Activated CD4-positive, alpha-beta T cell treated with anti-CD3 and anti-CD28 coated beads for 4 hours (primary cell): ENCODE data around the gene SH2D3C.

ENCODE experiments used
- DNase-seq, 2 donors: peaks; one replicate each; pipeline ENCODE4 v3.0.0-alpha.2; 2020

SH2D3C gene

DNA sequence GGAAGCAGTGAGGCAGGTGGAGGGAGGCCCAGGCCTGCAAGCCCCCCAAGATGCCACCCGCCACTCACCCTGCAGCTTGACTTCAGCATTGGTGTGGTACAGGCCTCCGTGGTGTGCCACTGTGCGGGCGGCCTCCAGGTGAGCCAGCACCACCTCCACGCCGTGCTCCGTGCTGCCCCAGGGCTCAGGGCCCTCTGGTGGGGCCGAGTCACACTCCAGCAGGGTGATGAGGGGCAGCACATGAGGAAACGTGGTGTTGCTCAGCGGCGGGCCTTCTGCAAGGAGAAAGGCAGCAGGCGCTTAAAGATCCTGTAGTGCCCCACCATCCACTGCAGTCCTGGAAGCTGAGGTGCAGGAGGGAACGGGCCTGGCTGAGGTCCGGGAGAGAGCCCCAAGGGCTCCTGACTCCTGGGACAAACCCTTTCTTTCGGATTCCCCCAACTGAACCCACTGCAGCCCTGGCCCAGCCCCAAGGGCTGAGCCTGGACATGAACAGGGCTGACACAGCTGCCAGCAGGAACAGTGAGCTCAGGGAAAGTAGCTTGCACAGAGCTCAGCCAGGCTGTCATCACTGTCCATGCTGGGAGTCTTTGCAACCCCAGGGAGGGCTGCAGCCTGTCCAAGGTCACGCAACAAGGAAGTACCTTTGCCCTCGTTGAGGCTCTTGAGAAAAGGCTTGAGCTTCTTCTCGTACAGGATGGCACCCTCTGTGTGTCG is 38.7 kb downstream of the SH2D3C start:
- no peak for DNase-seq

DNA sequence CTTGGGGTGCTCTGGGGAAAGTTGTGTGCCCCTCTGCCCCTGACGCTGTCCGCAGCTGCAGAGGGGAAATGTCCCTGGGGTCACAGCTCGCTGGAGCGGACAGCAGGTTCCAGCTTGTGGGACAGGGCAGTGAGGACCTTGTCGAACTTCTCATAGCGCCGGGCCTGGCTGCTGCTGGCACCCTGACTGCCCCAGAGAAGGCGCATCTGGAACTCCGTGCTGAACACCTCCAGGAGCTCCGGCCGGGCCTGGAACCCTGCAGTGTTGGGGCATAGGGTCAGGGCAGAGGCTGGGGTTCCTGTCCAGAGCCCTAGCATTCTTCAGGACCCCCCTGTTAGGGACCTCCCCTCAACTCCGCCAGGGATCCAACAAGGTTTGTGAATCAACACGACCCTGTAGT is 39.8 kb downstream of the SH2D3C start:
- no peak for DNase-seq

DNA sequence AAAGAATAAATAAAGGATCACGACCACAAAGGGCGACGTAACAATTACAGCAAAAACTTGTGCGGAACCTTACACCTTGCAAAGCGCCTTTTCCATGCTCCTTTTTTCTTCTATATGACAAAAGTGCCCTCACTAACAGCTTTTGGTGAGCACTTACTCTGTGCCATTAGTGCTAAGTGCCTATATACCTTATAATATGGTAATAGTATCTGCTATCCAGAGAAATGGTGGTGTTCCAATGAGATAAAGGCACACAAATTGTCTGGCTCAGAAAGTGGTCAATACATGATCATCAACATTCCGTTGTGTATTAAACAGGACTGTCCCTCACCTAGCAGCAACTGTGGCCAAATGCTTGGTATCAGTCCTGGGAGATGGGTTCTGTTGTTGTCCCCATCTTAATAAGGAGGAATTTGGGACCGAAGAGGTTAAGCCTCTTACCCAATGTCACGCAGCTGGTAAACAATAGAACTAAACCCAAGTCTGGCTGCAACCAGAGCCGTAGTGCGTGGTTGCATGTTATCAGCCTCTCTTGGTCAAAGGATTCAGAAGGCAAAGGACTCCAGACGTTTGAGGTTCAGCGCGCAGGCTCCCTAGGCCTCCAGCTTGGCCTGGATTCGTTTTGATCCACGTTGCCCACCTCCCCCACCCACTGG is 42.8 kb downstream of the SH2D3C start:
- no peak for DNase-seq

DNA sequence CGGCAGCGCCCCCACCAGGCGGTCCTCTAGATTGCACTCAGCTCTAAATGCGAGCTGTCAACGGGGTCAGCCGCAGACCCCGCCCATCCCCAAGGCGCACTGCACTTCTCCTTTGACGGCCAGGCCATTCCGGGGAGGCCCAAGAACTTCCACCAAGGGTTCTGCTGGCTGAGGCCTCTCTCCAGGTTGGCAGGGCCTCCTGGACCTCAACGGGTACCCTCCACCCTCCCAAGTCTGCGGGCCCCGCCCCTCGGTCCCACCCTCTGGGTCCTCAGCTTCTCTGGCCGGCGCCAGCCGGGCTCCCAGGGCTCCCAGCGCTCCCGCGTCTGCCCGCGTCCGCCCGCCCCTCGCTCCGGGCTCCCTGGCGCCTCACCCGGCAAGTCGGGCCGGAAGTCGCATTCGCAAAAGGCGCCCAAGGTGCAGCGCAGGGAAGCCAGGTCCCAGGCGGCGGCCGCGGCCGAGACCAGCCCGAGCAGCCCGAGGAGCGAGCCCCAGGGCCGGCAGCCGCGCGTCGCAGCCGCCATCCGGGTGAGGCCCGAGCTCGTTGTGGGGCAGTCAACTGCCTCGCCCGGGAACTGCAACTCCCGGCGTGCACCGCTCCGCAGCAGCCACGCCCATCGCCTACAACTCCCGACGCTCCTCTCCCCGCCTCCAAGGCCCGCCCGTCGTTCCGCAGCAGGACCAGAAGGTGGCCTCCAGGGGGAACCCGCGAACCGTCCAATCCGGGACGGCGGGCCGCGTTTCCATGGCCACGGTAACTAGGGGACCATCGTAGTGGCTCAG is 43.5 kb downstream of the SH2D3C start, which contains the start of gene TOR2A:
Gene TOR2A, minus strand, starts transcription at position 548 of the 783 bp plus-strand sequence. Its CDS starts 24 bp downstream, at position 524.
- DNase-seq = peak; percentile 98

DNA sequence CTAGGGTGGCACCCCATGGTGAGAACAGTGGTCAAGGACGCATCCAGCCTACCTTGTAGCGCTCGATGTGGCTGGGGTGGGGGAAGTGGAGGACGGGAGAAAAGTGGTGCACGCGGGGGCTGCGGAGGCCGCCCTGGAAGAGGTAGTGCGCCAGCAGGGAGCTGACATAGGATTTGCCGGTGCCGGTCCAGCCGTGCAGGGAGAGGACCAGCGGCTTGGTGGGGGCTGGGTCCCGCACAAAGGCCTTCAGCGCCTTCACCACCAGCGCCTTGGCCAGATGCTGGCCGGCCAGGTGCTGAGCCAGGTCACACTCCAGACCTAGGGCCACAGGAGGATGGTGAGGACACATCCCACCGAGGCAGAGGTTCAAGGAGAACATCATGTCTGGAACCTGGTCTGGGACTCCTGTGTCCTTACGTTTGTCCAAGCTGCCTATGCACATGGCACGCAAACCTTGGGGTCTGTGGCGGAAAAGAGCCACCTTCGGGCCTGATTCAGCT is 44.2 kb downstream of the SH2D3C start:
- DNase-seq = no peak

DNA sequence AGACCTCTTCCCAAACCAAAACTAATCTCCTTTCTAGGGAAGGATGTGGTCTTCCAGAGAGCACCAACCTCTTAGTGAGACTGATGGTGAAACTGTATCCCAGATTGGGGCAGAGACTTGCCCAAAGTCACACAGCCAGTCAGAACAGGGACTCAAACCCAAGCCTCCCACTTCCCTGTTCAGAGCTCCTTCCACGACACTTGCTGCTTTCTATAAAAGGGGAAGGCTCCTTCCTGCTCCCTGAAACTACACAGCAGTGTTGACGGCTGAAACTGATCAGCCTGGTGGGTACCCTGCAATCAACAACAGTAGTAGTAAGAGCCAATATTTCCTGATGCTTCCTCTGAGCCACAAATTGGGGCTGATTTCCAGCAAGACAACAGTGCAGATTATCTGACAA is 44.9 kb downstream of the SH2D3C start:
- no peak for DNase-seq

DNA sequence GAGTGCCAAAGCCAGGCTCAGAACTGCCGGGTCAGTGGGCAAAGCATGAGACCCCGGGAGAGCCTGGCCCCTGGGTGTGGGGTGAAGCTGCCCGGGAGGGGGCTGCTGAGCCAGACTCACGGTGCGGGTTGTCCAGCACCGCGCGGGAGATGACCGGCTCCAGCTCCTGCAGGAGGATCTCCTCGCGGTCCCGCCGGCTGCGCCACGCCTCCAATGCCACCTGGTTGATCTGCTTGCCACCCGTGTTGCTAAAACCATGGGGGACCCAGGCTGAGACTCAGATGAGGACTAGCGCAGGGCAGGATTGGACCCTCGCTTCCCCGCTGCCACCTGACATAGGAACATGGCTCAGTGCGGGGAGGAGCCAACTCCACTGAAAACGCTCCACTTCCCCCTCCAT is 46.0 kb downstream of the SH2D3C start:
- no peak for DNase-seq

DNA sequence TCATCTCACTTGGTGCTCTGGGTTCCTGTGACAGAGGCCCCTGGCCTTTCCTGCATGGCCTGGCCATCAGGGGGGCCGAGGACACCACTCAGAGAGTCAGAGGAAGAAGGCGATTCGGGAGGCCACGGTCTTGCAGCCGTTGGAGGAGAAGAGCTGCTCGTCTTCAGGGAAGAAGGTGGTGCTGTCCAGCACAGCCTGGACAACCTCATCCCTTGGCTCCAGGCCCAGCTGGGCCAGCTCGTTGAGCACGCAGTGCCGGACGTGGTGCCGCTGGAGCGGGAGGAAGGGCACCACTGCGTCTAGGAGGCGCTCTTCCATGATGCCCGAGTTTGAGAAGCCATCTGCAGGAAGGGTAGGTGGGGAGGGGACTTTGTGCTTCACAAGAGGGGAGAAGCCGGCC is 46.5 kb downstream of the SH2D3C start:
- no peak for DNase-seq

DNA sequence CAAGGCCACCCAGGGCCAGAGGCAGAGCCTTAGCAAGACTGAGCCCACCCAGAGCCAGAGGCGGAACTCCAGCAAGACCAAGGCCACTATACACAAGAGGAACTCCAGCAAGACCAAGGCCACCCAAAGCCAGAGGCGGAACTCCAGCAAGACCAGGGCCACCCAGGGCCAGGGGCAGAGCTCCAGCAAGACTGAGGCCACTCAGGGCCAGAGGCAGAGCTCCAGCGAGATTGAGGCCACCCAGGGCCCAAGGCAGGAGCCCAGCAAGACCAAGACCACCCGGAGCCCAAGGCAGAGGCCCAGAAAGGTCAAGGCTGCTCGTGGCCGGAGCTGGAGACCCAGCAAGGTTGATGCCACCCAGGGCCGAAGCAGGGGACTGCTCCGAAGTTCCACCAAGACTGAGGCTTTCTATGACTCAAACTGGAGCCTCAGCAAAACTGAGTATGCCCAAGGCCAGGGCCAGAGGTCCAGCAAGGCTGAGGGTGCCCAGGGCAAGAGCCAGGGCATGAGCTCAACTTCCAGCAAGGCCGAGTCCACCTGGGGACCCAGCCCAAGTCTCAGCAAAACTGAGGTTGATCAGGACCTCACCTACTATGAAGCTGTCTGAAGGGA is 47.6 kb downstream of the SH2D3C start:
- DNase-seq = no peak

DNA sequence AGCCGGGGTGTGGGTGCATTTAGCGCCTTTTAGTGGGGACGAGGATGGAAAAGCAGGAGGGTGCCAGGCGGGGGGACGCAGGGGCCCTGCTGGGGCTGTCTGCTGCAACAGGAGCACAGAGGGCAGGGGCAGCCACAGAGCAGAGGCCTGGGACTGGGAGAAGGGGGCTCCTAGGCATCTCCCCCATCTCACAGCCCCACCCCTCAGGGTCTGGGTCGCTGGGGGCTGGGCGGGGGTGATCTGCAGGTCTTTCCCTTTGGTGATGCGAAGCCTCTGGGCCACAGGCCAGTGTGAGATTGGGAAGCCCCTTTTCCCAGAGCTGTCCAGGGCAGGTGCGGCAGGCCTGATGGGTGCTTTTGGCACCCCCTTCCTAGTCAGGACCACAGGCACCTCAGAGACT is 48.2 kb downstream of the SH2D3C start:
- DNase-seq = no peak

DNA sequence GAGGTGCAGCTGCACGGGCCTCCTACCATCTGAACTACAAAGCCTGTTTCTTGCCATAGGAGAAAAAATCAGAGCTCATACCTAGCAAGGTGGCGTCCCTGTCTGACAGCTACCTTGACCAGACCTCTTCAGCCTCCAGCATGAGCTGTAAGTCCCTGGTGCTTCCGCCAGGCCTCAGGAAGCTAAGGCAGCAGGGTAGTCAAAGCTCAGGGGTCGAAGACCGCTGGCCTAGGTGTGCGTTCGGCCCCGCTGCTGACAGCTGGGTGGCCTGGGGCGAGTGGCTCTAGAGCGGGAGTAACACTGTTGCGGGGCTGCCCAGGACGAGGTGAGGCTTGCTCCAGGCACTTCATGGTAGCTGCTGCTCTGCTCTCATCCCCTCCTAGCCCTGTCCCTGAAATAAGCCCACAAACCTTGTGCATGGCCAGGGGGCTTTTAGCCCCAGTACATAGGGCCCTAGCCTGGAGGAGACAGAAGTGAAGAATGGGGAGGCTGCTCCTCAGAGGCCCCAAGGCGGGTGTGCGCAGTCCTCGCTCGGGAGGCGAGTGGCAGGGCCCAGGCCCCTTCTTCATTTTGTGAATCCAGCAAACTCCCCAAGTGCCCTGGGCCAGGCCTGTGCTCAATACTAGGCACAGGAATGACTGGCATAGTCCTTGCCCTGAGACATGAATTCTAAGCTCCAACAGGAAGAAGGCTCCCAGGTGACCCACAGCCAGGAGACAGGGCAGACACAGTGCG is 48.8 kb downstream of the SH2D3C start:
- DNase-seq = no peak

DNA sequence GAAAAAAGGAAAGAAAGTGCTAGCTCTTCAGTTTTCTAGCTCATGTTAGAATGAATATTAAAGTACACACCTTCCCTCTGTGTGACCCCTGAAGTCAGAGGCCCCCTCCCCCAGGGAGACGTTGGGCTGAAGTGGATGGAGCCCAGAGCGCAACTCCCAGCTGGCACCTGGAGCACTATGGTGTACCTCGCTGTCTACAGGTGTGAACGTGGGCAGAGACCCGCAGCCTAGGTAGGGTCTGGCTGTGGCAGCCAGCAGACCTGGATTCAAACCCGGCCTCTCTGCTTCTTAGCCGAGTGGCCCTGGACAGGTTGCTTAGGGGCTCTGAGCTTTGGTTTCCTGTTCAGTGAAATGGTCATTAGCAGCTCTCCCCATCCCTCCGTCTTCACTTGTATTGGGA is 49.7 kb downstream of the SH2D3C start:
- DNase-seq = no peak

DNA sequence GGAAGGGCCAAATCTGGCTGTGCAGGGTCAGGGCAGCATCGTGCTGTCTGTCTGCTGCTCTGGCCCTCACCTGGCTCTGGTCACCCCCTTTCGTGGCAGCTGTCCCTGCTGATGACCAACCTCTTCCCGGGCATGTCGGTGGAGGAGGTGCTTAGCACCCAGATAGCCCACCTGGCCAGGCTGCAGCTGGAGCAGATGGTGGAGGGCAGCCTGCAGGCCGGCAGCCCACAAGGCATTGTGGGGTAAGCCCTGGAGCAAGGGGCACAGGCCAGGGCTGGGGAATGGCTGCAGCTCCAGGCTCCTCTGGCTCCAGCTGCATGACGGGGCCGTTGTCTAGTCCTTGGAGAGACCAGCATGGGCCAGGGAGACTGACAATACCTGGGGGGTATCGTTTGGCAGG is 51.6 kb downstream of the SH2D3C start:
- DNase-seq = no peak

DNA sequence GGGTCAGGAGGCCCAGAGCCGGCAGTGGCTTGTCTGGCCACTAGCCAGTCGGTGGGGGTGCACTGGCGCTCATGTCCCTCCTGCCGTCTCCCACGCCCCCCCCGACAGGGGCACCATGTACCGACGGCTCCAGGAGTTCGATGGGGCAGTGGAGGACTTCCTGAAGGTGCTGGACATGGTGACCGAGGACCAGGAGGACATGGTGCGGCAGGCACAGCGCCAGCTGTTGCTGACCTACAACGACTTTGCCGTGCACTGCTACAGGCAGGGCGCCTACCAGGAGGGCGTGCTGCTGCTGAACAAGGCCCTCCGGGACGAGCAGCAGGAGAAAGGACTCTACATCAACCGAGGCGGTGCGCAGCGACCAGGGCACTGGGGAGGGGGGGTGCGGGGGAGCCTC is 54.5 kb downstream of the SH2D3C start:
- no peak for DNase-seq

DNA sequence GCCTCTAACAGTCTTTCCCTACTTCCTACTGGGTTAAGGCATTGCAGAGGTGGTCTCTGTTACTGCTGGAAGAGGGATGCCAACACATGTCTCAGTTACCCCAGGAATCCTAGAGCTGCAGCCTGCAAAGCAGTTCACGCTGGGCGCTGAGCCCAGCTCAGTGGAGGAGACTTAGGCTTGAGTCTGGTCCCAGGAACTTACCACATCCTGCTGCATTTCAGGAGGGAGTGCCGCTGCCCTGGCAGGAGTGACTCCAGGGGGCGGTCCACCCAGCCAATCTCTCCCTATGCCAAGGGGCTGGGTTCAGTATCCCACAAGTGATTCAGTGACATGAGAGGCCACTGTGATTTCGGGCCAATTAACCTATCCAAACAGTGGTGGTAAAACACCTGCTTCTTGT is 55.0 kb downstream of the SH2D3C start:
- no peak for DNase-seq

DNA sequence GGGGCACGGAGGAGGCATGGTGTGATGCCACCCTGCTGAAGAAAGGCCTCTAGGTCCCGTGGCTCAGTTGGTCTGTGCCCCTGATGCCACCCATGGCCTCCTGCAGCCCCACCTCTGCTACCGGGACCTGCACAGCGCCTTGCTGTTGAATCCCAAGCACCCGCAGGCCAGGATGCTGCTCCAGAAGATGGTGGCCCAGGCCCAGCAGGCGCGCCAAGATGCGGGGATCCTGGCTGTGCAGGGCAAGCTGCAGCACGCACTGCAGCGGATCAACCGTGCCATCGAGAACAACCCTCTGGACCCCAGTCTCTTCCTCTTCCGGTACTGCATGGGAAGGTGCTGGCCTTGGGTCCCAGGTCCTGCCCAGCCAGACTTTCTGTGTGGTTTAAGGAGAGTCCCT is 55.5 kb downstream of the SH2D3C start:
- DNase-seq = no peak

DNA sequence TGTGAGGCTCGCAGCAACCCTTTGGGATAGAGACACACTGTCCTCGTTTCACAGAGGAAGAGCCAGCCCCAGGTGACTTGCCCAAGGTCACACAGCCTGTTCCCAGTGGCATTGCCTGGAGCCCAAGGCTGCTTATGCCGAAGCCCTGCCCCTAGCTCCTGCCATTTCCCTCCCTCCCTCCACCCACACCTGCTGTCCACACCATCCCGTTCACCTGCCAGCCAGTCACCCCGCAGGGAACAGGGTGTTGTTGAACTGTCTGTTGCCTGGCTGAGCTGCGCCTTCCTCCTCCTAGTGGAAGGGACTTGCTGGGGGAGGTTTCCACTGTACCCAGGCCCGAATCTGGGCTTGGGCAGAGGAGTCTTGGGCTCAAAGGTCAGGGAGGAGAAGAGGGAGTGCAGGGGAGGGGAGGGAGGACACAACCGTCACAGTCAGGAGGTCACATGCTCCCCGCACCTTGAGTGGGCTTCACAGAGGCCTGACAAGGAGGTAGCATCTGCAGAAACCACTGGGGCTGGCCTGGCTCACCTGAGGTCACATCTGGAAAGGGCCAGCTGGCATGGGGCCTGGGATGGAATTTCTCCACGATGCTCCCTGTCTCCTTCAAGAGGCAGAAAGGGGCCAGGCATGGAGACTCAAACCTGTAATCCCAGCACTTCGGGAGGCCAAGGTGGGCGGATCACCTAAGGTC is 56.3 kb downstream of the SH2D3C start:
- DNase-seq = no peak

DNA sequence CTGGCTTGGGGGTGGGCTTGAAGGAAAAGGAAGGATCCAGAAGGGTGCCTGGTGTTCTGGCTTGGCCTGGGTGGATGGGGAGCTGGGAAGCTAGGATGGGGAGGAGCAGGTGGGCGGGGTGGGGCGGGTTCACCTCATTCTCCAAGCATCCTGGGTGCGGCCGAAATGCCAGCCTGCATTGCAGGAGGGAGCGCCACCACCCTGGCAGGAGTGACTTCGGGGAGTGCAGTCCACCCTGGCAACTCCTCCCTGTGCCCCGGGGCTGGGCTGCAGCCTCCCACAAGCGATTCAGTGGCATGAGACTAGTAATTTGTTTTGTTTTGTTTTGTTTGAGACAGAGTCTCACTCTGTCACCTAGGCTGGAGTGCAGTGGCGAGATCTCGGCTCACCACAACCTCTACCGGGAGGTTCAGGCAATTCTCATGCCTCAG is 57.1 kb downstream of the SH2D3C start:
- DNase-seq = no peak

DNA sequence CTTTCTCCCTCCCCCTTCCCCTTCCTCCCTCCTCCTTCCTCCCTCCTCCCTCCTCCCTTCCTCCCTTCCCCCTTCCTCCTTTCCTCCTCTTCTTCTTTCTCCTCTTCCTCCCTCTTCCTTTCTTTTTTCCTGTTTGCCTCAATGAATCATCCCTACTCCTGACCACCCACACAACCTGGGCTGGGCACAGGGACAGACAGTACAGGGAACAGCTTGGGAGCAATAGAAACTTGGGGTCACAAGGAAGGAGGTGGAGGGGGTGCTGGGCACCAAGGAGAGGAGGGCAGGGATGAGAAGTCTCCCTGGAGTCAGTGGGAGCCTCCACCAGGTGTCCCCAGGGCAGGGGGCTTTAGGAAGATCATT is 57.6 kb downstream of the SH2D3C start:
- DNase-seq = no peak

DNA sequence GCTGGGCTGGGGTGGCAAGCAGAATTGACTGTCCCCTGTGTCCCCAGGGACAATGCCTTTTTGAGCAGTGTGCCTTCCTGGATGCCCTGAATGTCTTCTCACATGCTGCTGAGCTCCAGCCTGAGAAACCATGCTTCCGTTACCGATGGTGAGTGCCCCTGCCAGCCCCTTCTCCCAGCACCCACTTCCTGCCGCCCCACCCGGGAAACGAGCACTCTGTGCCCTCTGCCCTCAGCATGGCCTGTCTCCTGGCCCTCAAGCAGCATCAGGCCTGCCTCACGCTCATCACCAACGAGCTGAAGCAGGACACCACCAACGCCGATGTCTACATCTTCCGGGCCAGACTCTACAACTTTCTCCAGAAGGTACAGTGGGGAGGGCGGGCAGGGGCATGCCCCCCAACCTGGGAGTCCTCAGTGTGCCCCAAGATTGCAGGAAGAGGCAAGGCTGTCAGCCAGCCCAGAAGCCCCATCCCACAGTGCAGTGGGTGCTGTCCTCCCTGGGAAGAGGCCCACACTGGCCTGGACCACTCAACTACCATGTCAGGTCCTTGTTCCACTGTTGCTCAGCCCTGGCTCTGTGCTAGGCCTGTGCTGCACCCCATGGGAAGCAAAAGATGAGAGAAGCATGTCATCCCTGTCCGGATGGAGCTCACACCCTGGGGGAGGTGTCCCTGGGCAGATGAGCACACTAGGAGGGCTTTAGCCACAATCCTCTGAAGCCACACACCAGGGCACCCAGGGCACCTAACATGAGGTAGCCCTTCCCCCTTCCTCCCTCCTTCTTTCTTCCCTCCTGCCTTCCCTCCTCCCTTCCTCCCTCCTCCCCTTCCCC is 58.2 kb downstream of the SH2D3C start:
- DNase-seq = no peak

DNA sequence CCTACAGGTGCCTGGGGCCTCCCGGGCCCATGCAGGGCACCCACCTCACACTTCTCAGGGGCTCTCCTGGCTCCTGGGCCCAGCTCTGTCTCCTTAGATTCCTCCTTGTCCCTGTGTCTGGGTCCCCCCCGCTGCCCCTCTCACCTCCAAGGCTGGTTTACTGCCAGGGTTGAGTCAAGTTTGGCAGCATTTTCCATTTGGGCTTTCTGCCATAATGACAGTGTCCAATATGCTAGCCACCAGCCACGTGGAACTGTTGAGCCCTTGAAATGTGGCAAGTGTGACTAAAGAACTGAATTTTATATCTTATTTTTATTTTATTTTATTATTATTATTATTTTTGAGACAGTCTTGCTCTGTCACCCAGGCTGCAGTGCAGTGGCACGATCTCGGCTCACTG is 60.7 kb downstream of the SH2D3C start:
- DNase-seq = no peak
